ENCODE data around the gene TTLL1.

Gene TTLL1

DNA sequence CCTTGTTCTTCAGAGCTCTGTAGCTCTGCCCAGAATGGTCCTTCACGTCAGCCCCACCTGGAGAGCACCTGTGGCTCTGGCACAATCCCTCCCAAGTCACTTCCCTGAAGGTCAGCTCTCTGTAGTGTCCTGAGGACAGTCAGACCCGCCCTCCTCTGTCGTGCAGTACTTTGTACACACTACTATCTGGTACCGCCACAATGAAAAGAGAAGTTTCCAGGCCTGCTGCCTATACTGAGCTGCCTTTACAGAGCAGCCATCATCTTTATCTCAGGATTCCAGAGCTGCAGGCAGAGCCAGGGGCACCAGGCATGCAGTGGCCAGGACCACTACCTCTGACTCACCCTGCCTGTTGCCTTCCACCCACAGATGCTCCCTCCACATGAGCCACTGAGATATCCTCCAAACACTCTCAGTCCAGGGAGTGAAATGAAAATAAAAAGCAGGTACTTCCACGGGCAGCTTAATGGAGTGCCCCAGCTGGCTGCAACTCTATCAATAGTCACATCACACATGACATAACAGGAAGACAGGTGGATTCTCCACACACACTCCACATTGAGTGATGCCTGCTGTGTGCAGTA, 81.6 kb downstream of the TTLL1 start:
- Histone ChIP-seq H3K4me3 (no peak overlapping the region), H3K27ac (peak overlapping the region in 1 of 2 donors; percentile 62)
- no peak for DNase-seq (ENCODE audit: low spot score)
- TF ChIP-seq CTCF (IDR thresholded peaks at IDR 0.05): no peak

- no peak for TF ChIP-seq CTCF (IDR thresholded peaks at IDR 0.05)
- Histone ChIP-seq H3K4me3 (no peak overlapping the region), H3K27ac (no peak overlapping the region)
- DNase-seq (ENCODE audit: low spot score): no peak
Observed at GRCh38 chr22:43006753-43007152, 82.4 kb downstream of the TTLL1 start.

- H3K4me3 ChIP-seq: no peak overlapping the region
- no peak overlapping the region for H3K27ac ChIP-seq
- DNase-seq (ENCODE audit: low spot score): no peak
- no peak for TF ChIP-seq CTCF (IDR thresholded peaks at IDR 0.05)
Observed at GRCh38 chr22:43006016-43006505, 83.1 kb downstream of the TTLL1 start.

GRCh38 chr22:43005106-43005505, 84.1 kb downstream of the TTLL1 start:
- TF ChIP-seq CTCF (IDR thresholded peaks at IDR 0.05): no peak
- H3K4me3 ChIP-seq: no peak overlapping the region
- no peak for DNase-seq (ENCODE audit: low spot score)
- no peak overlapping the region for H3K27ac ChIP-seq

DNA sequence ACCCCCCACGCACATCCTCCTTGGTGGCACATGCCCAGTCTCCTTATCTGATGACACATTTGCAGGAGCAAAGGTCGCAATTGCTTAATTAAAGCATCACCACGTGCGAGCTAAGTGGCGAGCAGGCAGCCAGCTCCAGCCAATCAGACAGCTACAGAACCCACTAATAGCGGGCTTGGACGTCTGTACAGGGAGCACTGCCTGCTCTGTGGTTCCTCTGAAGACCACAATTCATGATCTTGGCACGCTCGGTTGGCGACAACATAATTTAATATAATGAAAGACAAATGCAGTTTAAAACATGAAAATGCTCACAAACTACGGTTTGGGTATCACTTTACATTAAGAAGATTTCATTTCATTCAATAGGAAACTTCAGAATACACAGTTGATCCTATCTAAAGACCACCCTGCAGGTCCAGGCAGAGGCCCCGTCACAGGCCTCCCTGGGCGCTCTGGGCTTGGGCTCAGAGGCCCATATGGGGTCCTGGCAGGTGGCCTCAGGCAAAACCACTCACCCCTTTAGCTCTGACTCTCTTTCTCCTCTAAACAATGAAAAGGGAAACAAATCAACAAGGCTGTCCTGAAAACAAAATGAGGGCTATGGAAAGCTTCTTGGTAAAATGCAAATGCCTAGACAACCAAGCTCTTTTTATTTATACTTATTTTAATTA, 84.7 kb downstream of the TTLL1 start:
- Histone ChIP-seq H3K27ac (no peak overlapping the region), H3K4me3 (no peak overlapping the region)
- DNase-seq (ENCODE audit: low spot score): no peak
- no peak for TF ChIP-seq CTCF (IDR thresholded peaks at IDR 0.05)

- peak overlapping the region; percentile 20 for H3K4me3 ChIP-seq
- no peak for TF ChIP-seq CTCF (IDR thresholded peaks at IDR 0.05)
- DNase-seq (ENCODE audit: low spot score): no peak
- H3K27ac ChIP-seq: peak overlapping the region; percentile 66 to 71
Observed at GRCh38 chr22:43002202-43002586, 87.0 kb downstream of the TTLL1 start.

Data from coronary artery (tissue), 2 donors.